HepG2 (cell line): ENCODE data around the gene RTEL1. TPM values are rescaled to one million over a fixed set of nuclear protein-coding genes. Genes with fewer than 3 reads are reported as not detected.
A peak's percentile ranks its signal among the peaks of the same experiment; 100 is the strongest.

Source experiments
- ATAC-seq: fragments of 200-7000 bp; cut with Tn5 transposase; 3 replicates; pipeline ENCODE4 v1.9.1; 2020; ENCODE audit warnings: mild to moderate bottlenecking, moderate library complexity
- BruUV-seq: library from RNA; stranded (reverse); fragments of 400-500 nt; replicated peaks from 2 replicates; lab custom pipeline; 2021; lab: Mats Ljungman, UMichigan
- CTCF ChIA-PET: fragments of 300-600 bp; formaldehyde crosslinking; extraction: SDS; loops from one replicate; lab custom pipeline; 2021; ENCODE audit warnings: low total read pairs, inconsistent platforms, low intra/inter-chr PET ratio; lab: Yijun Ruan, JAX
- POLR2A ChIA-PET: fragments of 350-600 bp; sonication (Branson Sonifier 250); formaldehyde crosslinking; loops from one replicate; lab custom pipeline; 2020; ENCODE audit warnings: antibody characterized with exemption, inconsistent platforms; lab: Yijun Ruan, JAX
- DNase-seq: peaks from one replicate; pipeline ENCODE4 v3.0.0-alpha.2; 2015; ENCODE audit warnings: low spot score
- FAIRE-seq: peaks from 3 replicates; lab custom pipeline; 2011; peaks lifted over from hg19 to GRCh38; lab: Jason Lieb, UNC
- H2AFZ ChIP-seq: one replicate; pipeline ENCODE4 v1.6.1; 2011; ENCODE audit warnings: low read length, inconsistent platforms
- H3K27ac ChIP-seq: fragments of 300-600 bp; 3 replicates; pipeline ENCODE4 v1.8.0; 2011; ENCODE audit warnings: mixed run types, mild to moderate bottlenecking, mixed read lengths, low read length, inconsistent platforms; ENCODE audit not compliant: insufficient read depth; ENCODE audit errors: extremely low read length
- H3K27me3 ChIP-seq, 2 experiments: fragments of 200-600 bp in 1 of 2; 2 replicates in 1 of 2; 3 replicates in 1 of 2; pipeline versions ENCODE4 v1.6.0 to v1.8.0; 2011; ENCODE audit warnings: low read length in 2 of 2, mild to moderate bottlenecking in 2 of 2, moderate library complexity in 2 of 2, inconsistent platforms in 1 of 2; ENCODE audit not compliant: insufficient read depth in 2 of 2, control insufficient read depth in 1 of 2
- H3K36me3 ChIP-seq, 2 experiments: fragments of 200-600 bp in 1 of 2; replicated peaks in 1 of 2; 2 replicates in 1 of 2; 3 replicates in 1 of 2; pipeline versions ENCODE4 v1.5.1 to v1.8.0; 2011; ENCODE audit warnings: low read length in 2 of 2, inconsistent platforms in 1 of 2; ENCODE audit not compliant: insufficient read depth in 2 of 2, control insufficient read depth in 1 of 2
- H3K4me1 ChIP-seq: 2 replicates; pipeline ENCODE4 v1.5.1; 2012; ENCODE audit warnings: low read length, inconsistent platforms; ENCODE audit not compliant: insufficient read depth
- H3K4me2 ChIP-seq: 2 replicates; pipeline ENCODE4 v1.6.0; 2011; ENCODE audit warnings: low read depth, low read length, inconsistent platforms
- H3K4me3 ChIP-seq, 3 experiments: fragments of 200-600 bp in 1 of 3; sonication (generic), shearing (Covaris generic) in 1 of 3; replicated peaks in 1 of 3; 2 replicates each; pipeline ENCODE4 v1.5.1; 2011 to 2016; ENCODE audit warnings: low read length in 3 of 3, inconsistent platforms in 2 of 3, low read depth in 2 of 3, mild to moderate bottlenecking in 2 of 3, control low read depth in 1 of 3, mixed read lengths in 1 of 3; ENCODE audit not compliant: insufficient read depth in 1 of 3
- H3K79me2 ChIP-seq: one replicate; pipeline ENCODE4 v1.6.1; 2011; ENCODE audit warnings: low read length, inconsistent platforms; ENCODE audit not compliant: insufficient read depth
- H3K9ac ChIP-seq: 2 replicates; pipeline ENCODE4 v1.6.0; 2011; ENCODE audit warnings: mild to moderate bottlenecking, low read depth, low read length, inconsistent platforms; ENCODE audit not compliant: insufficient read depth
- H3K9me3 ChIP-seq: 2 replicates; pipeline ENCODE4 v1.5.1; 2012; ENCODE audit warnings: mild to moderate bottlenecking, low read length
- H4K20me1 ChIP-seq: 2 replicates; pipeline ENCODE4 v1.6.0; 2011; ENCODE audit warnings: inconsistent platforms, mild to moderate bottlenecking, low read length, moderate library complexity; ENCODE audit not compliant: insufficient read depth
- AKNA ChIP-seq: sonication (generic); formaldehyde crosslinking; IDR thresholded peaks from 2 replicates; pipeline ENCODE4 v1.4.0; 2020; ENCODE audit warnings: missing genetic modification reagents, borderline replicate concordance
- CAMTA2 ChIP-seq: sonication (generic); formaldehyde crosslinking; IDR thresholded peaks from 2 replicates; pipeline ENCODE4 v1.4.0; 2020; ENCODE audit warnings: mild to moderate bottlenecking, missing genetic modification reagents, borderline replicate concordance
- RXRB ChIP-seq: IDR thresholded peaks from 2 replicates; pipeline ENCODE4 v1.6.1; 2016; ENCODE audit warnings: borderline replicate concordance, missing genetic modification reagents, missing compliant biosample characterization
- SP140L ChIP-seq: sonication (generic); formaldehyde crosslinking; IDR thresholded peaks from 2 replicates; pipeline ENCODE4 v1.4.0; 2020; ENCODE audit warnings: missing genetic modification reagents, borderline replicate concordance
- TAF1 ChIP-seq: sonication (generic); formaldehyde crosslinking; IDR thresholded peaks from 2 replicates; pipeline ENCODE4 v1.4.0; 2020; ENCODE audit warnings: missing genetic modification reagents
- TP53 ChIP-seq: sonication (generic); formaldehyde crosslinking; conservative IDR thresholded peaks from 2 replicates; pipeline ENCODE4 v1.4.0; 2020; ENCODE audit warnings: missing genetic modification reagents
- ZNF451 ChIP-seq: sonication (generic); formaldehyde crosslinking; IDR thresholded peaks from 2 replicates; pipeline ENCODE4 v1.5.0; 2020; ENCODE audit warnings: mild to moderate bottlenecking, missing genetic modification reagents
- ZNF484 ChIP-seq: sonication (generic); formaldehyde crosslinking; IDR thresholded peaks from 2 replicates; pipeline ENCODE4 v1.5.1; 2020; ENCODE audit warnings: mild to moderate bottlenecking, low read depth, missing genetic modification reagents, borderline replicate concordance
- ZNF687 ChIP-seq: sonication (generic); formaldehyde crosslinking; IDR thresholded peaks from 2 replicates; pipeline ENCODE4 v1.5.1; 2020; ENCODE audit warnings: mild to moderate bottlenecking, missing genetic modification reagents, moderate library complexity
- ZNF768 ChIP-seq: sonication (generic); formaldehyde crosslinking; IDR thresholded peaks from 2 replicates; pipeline ENCODE4 v1.4.0; 2020; ENCODE audit warnings: missing genetic modification reagents
- WGBS: methylation state at CpG from one replicate; pipeline ENCODE4 v1.1.6; 2017; ENCODE audit warnings: low lambda C conversion rate; 5-methylcytosine and 5-hydroxymethylcytosine counted together
- in situ Hi-C: cut with HindIII; loops from 2 replicates; pipeline ENCODE4 v1.10.0; 2017; ENCODE audit warnings: low pct_unique_long_range_greater_than_20kb; ENCODE audit not compliant: extremely low pct_ligation_motif_present
- intact Hi-C: fragments of 100-400 bp; cut with micrococcal nuclease; formaldehyde crosslinking; loops from one replicate; pipeline ENCODE4 v1.10.0; 2022; ENCODE audit not compliant: unreplicated experiment
- polyA plus RNA-seq, 8 experiments: library from polyadenylated mRNA; depleted of rRNA in 3 of 8; stranded (reverse) in 7 of 8; unstranded in 1 of 8; fragments of >200 nt; fragmentation: Illumina TruSeq in 4 of 8; extraction: Trizol in 4 of 8; gene quantifications; 2 replicates each; pipeline versions ENCODE4 v1.2.1 to v1.2.3, GENCODE V29; 2011 to 2016; ENCODE audit warnings: low read depth in 4 of 8, missing spikeins in 1 of 8, mixed read lengths in 1 of 8; ENCODE audit not compliant: insufficient read depth in 1 of 8
- total RNA-seq, 5 experiments: library from RNA; depleted of rRNA; stranded (reverse); fragments of >200 nt; fragmentation: Illumina TruSeq; extraction: Trizol; gene quantifications; 2 replicates each; pipeline ENCODE4 v1.2.3, GENCODE V29; 2016; ENCODE audit warnings: low read depth in 1 of 5

Gene RTEL1
- total and polyA plus RNA-seq, 2 of the 13 experiments (the other 11 are each of a cell fraction or from before 2014, with no cell fraction given), result 21.8 to 36.4 TPM

- TF ChIP-seq AKNA (no peak), TAF1 (no peak), TP53 (no peak), ZNF451 (no peak), RXRB (CRISPR knock-in tag) (no peak), CAMTA2 (CRISPR knock-in tag) (no peak)
- TF ChIP-seq, all 625 proteins: peak for 0
Measured at GRCh38 chr20:63611646-63612045, 46.5 kb upstream of the RTEL1 start (continued).

- FAIRE-seq, result no peak
- Histone ChIP-seq H3K4me1 (no peaks in the 10 kb centered on the region), H3K9ac (no peak overlapping the region), H3K27ac (no peak overlapping the region), H3K9me3 (peaks cover 8% of the 10 kb centered on the region; the same call in 1 of the 2 replicates), H3K4me3 (no peak overlapping the region), H3K36me3 (peaks cover 14 to 31% of the 10 kb centered on the region in 2 experiments), H4K20me1 (peaks cover 3% of the 10 kb centered on the region; the same call in 1 of the 2 replicates), H2AFZ (no peak overlapping the region), H3K4me2 (no peak overlapping the region), H3K27me3 (no peaks in the 10 kb centered on the region), H3K79me2 (peaks cover 3% of the 10 kb centered on the region)
- no TSS peak for BruUV-seq
- intact Hi-C loops, result no loop called here
- in situ Hi-C loops, result no loop called here
- ChIA-PET CTCF (no interaction called here), POLR2A (interaction anchor here (1.1 kb wide), 1 partner anchor 15 kb away, joined by 4 read pairs; no protein-coding TSS in a partner anchor)
- DNase-seq, result no peak
- TF ChIP-seq SP140L (CRISPR knock-in tag) (no peak), ZNF687 (CRISPR knock-in tag) (0 out of 2 replicates have a peak, but pooled peaks have one; percentile 28), ZNF768 (CRISPR knock-in tag) (0 out of 2 replicates have a peak, but pooled peaks have one; percentile 2), ZNF484 (no peak)
- no peak; the same call in 2 of the 3 replicates for ATAC-seq
- 88% methylated on average over 20 of the region's 20 CpGs for WGBS
Measured at GRCh38 chr20:63612276-63612931, 45.7 kb upstream of the RTEL1 start.
